Right atrium auricular region (tissue), 2 donors: ENCODE data around the gene KLRC3. TPM values are rescaled to one million over a fixed set of nuclear protein-coding genes. Genes with fewer than 3 reads are reported as not detected.

Experiments used
- DNase-seq: peaks from one replicate; pipeline ENCODE4 v3.0.0-alpha.2; 2019; ENCODE audit warnings: low spot score
- H3K27ac ChIP-seq, 2 donors: fragments of 200-600 bp; sonication (generic); 1 replicate in 1 of 2; 2 replicates in 1 of 2; pipeline ENCODE4 v1.5.1; 2016 to 2019
- H3K27me3 ChIP-seq, 2 donors: fragments of 200-600 bp; sonication (generic); one replicate each; pipeline versions ENCODE4 v1.5.1 to v1.6.0; 2017 to 2019
- H3K36me3 ChIP-seq: fragments of 200-600 bp; sonication (generic); one replicate; pipeline ENCODE4 v1.5.1; 2016
- H3K4me1 ChIP-seq, 2 donors: fragments of 200-600 bp; sonication (generic); one replicate each; pipeline versions ENCODE4 v1.5.1 to v1.6.0; 2017 to 2019
- H3K4me3 ChIP-seq, 2 donors: fragments of 200-600 bp; sonication (generic); 1 replicate in 1 of 2; 2 replicates in 1 of 2; pipeline ENCODE4 v1.5.1; 2017 to 2019; ENCODE audit warnings: mild to moderate bottlenecking in 1 of 2, moderate library complexity in 1 of 2
- H3K9me3 ChIP-seq, 2 donors: fragments of 200-600 bp; sonication (generic); one replicate each; pipeline ENCODE4 v1.5.1; 2019
- total RNA-seq, 2 donors: library from RNA; depleted of rRNA; stranded (reverse); fragments of >200 nt; gene quantifications; one replicate each; pipeline ENCODE4 v1.1.0, GENCODE V29; 2016
- TF ChIP-seq, protein P1 (sequence below), 2 donors: fragments of 200-600 bp; sonication (generic); IDR thresholded peaks; one replicate each; pipeline ENCODE4 v1.5.1; 2019; ENCODE audit warnings: antibody characterized with exemption in 2 of 2

Gene KLRC3
- total RNA-seq, 2 donors from 2014 or later = not detected

DNA sequence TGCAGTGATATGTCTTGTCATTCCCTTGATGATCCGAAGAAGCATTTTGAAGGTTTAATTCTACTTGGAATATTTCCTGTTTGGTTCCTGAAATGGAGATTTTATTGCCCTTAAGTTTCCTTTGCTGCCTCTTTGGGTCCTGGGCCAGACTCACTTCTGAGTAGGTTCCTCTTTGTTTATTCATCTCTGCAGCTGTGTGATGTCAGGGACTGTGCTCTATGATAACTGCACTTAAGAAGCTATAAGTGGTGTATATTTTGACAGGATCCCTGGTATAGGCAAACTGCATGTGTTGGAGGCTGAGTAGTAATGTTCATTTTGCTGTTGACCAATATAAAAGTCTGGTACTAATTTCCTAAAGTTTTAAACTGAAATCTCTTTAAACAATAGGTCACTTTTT is 11.0 kb downstream of the KLRC3 start, which contains the start of gene KLRC4:
TSS of gene KLRC4 (minus strand) at position 366 of the 400 bp plus-strand sequence. CDS start at position 184, 182 bp downstream.
- Histone ChIP-seq H3K36me3 (no peaks in the 10 kb centered on the region), H3K27me3 (no peaks in the 10 kb centered on the region), H3K4me1 (no peaks in the 10 kb centered on the region), H3K4me3 (no peak within 1 kb of the TSS), H3K9me3 (peaks cover 0 to 7% of the 10 kb centered on the region in 2 donors), H3K27ac (no peak within 1 kb of the TSS)
- TF ChIP-seq, protein P1, sequence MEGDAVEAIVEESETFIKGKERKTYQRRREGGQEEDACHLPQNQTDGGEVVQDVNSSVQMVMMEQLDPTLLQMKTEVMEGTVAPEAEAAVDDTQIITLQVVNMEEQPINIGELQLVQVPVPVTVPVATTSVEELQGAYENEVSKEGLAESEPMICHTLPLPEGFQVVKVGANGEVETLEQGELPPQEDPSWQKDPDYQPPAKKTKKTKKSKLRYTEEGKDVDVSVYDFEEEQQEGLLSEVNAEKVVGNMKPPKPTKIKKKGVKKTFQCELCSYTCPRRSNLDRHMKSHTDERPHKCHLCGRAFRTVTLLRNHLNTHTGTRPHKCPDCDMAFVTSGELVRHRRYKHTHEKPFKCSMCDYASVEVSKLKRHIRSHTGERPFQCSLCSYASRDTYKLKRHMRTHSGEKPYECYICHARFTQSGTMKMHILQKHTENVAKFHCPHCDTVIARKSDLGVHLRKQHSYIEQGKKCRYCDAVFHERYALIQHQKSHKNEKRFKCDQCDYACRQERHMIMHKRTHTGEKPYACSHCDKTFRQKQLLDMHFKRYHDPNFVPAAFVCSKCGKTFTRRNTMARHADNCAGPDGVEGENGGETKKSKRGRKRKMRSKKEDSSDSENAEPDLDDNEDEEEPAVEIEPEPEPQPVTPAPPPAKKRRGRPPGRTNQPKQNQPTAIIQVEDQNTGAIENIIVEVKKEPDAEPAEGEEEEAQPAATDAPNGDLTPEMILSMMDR (IDR thresholded peaks at IDR 0.05) = no peak
- no peak for DNase-seq

DNA sequence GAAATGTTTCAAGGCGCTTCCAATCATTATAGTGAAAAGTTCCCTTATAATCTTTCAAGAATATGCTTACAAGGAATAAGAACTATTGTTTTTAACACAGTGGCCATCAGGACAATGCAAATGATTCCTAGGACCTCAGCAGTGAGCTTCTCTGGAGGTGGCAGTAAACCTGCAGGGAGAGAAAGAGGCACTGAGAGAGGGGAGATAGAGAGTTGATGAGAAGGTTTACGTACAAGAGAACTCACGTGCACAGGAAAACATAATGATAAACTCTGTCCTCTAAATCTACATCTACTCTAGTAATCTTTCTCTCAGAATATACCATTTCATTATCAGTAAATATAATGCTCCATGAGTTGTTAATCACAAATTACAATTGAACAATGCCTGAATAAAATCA is 11.6 kb downstream of the KLRC3 start:
- Histone ChIP-seq H3K9me3 (peaks cover 0 to 7% of the 10 kb centered on the region in 2 donors), H3K4me1 (no peaks in the 10 kb centered on the region), H3K36me3 (no peaks in the 10 kb centered on the region), H3K27me3 (no peaks in the 10 kb centered on the region), H3K4me3 (no peak overlapping the region), H3K27ac (no peak overlapping the region)
- no peak for DNase-seq
- TF ChIP-seq, protein P1 (IDR thresholded peaks at IDR 0.05) = no peak

DNA sequence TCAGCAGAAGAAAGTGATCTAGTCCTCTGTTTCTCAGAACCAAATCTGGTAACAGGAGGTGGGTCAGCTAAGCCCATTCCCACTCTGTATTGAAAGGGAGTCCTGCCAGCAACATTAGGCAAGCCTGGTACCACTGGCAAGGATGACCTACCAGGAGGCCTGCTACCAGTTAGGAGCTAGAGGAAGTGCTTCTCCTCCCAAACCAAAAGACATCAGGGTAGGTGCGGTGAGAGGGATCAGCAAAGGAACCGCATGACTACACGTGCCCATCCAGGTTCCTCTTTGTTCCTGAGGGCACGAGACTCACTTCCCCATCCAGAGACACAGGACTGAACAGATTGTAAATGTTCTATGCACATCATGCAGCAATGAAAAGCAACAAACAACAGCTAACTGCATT is 13.7 kb downstream of the KLRC3 start:
- TF ChIP-seq, protein P1 (IDR thresholded peaks at IDR 0.05) = no peak
- H3K4me1 ChIP-seq = no peaks in the 10 kb centered on the region
- H3K4me3 ChIP-seq = no peak overlapping the region
- H3K9me3 ChIP-seq = peaks cover 0 to 7% of the 10 kb centered on the region in 2 donors
- no peaks in the 10 kb centered on the region for H3K36me3 ChIP-seq
- no peaks in the 10 kb centered on the region for H3K27me3 ChIP-seq
- no peak overlapping the region for H3K27ac ChIP-seq
- no peak for DNase-seq

DNA sequence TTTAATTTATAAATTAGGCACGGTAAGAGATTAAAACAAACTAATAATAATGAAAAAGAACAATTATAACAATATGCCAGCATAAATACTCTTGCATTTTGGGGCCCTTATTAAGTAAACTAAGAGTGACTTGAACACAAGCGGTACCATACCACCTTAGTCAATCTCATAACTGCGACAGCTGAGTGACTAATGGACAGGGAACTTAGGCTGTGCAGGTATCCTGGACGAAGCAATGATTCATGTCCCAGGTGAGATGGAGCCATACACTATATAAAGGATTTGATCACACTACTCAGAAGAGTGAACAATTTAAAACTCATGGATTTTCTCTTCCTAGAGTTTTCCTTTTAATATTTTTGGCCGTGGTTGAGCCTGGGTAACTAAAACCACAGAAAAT is 15.1 kb downstream of the KLRC3 start:
- H3K36me3 ChIP-seq = no peaks in the 10 kb centered on the region
- no peak overlapping the region for H3K27ac ChIP-seq
- TF ChIP-seq, protein P1 (IDR thresholded peaks at IDR 0.05) = no peak
- no peak for DNase-seq
- no peak overlapping the region for H3K4me3 ChIP-seq
- no peaks in the 10 kb centered on the region for H3K4me1 ChIP-seq
- no peaks in the 10 kb centered on the region for H3K27me3 ChIP-seq
- peaks cover 0 to 7% of the 10 kb centered on the region in 2 donors for H3K9me3 ChIP-seq

DNA sequence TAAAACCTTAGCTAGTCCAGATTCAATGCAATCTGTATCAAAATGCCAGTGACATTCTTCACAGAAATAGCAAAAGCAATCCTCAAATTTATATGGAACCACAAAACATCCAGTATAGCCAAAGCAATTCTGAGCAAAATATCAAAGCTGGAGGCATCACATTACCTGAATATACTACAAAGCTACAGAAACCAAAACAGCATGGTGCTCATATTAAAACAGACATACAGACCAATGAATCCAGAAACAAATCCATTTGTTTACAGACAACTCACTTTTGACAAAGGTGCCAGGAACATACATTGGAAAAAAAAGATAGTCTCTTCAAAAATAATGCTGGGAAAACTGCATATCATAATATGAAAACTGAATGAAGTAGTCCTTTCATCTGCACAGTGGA is 15.6 kb downstream of the KLRC3 start:
- no peak for DNase-seq
- TF ChIP-seq, protein P1 (IDR thresholded peaks at IDR 0.05) = no peak
- peaks cover 0 to 7% of the 10 kb centered on the region in 2 donors for H3K9me3 ChIP-seq
- no peak overlapping the region for H3K4me3 ChIP-seq
- H3K36me3 ChIP-seq = no peaks in the 10 kb centered on the region
- H3K4me1 ChIP-seq = no peaks in the 10 kb centered on the region
- no peak overlapping the region for H3K27ac ChIP-seq
- H3K27me3 ChIP-seq = no peaks in the 10 kb centered on the region

DNA sequence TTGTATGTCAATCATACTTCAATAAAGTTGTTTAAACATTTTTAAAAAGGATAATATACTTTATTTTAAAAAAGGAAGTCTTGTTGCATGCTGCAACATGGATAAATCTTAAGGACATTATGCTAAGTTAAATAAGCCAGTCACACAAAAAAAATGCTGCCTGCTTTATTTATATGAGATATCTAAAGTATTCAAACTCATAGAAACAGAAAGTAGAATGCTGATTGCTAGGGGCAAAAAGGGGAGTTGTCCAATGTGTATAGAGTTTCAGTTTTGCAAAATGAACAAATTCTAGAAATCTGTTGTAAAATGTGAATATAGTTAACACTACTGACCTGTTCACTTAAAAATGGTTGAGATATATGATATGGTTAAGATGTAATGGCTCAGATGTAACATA is 19.6 kb downstream of the KLRC3 start:
- no peaks in the 10 kb centered on the region for H3K36me3 ChIP-seq
- H3K27me3 ChIP-seq = no peaks in the 10 kb centered on the region
- TF ChIP-seq, protein P1 (IDR thresholded peaks at IDR 0.05) = no peak
- no peak for DNase-seq
- no peaks in the 10 kb centered on the region for H3K4me1 ChIP-seq
- peaks cover 0 to 7% of the 10 kb centered on the region in 2 donors for H3K9me3 ChIP-seq
- no peak overlapping the region for H3K27ac ChIP-seq
- no peak overlapping the region for H3K4me3 ChIP-seq
